ENCODE results near the gene S1PR3.

- TF ChIP-seq, protein P1, sequence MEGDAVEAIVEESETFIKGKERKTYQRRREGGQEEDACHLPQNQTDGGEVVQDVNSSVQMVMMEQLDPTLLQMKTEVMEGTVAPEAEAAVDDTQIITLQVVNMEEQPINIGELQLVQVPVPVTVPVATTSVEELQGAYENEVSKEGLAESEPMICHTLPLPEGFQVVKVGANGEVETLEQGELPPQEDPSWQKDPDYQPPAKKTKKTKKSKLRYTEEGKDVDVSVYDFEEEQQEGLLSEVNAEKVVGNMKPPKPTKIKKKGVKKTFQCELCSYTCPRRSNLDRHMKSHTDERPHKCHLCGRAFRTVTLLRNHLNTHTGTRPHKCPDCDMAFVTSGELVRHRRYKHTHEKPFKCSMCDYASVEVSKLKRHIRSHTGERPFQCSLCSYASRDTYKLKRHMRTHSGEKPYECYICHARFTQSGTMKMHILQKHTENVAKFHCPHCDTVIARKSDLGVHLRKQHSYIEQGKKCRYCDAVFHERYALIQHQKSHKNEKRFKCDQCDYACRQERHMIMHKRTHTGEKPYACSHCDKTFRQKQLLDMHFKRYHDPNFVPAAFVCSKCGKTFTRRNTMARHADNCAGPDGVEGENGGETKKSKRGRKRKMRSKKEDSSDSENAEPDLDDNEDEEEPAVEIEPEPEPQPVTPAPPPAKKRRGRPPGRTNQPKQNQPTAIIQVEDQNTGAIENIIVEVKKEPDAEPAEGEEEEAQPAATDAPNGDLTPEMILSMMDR (IDR thresholded peaks at IDR 0.05): no peak
- TF ChIP-seq POLR2A (IDR thresholded peaks at IDR 0.05): no peak
Measured at GRCh38 chr9:88998911-88999310, 7.6 kb downstream of the S1PR3 start.

All from Peyer's patch (tissue), 4 donors.